HG02870 (cell line): ENCODE measurements around the gene PTPN14.
"Not testable (repeated sequence)": the region's sequence is repeated elsewhere in the genome, so short reads cannot be mapped to it uniquely, and the experiment has no call there.

Source experiments
- ATAC-seq: cut with Tn5 transposase; IDR thresholded peaks from one replicate; pipeline ENCODE4 v1.9.1; 2021; ENCODE audit warnings: mild to moderate bottlenecking, moderate library complexity; ENCODE audit not compliant: unreplicated experiment

The PTPN14 gene

DNA sequence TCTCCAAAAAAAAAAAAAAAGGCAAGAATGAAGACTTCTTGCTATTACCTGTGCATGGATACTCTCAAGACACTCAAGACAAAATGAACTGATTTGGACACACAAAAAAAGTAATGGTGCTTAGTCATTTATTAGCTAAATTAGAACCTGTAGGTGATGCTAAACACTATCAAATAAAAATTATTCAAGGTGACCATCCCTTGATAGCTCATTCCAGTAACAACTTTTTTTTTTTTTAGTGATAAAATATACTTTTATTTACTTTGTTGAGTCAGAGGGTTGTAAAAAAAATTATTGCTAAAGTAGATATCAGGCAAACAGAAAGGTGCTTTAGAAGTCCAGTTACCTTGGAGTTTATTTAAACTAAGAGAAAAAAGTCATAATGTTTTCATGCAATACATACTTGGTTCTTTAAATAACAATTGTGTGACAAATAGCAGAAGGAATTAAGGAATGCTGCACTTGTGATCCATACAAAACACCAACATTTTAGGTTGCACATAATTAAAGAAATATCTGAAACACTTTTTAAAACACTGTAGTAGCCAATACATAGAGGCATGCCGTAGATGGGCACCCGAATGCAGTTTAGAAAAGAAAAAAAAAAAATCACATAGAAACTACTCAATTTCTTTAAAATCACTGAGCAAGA is 69.3 kb downstream of the PTPN14 start:
- not testable (repeated sequence) for ATAC-seq

DNA sequence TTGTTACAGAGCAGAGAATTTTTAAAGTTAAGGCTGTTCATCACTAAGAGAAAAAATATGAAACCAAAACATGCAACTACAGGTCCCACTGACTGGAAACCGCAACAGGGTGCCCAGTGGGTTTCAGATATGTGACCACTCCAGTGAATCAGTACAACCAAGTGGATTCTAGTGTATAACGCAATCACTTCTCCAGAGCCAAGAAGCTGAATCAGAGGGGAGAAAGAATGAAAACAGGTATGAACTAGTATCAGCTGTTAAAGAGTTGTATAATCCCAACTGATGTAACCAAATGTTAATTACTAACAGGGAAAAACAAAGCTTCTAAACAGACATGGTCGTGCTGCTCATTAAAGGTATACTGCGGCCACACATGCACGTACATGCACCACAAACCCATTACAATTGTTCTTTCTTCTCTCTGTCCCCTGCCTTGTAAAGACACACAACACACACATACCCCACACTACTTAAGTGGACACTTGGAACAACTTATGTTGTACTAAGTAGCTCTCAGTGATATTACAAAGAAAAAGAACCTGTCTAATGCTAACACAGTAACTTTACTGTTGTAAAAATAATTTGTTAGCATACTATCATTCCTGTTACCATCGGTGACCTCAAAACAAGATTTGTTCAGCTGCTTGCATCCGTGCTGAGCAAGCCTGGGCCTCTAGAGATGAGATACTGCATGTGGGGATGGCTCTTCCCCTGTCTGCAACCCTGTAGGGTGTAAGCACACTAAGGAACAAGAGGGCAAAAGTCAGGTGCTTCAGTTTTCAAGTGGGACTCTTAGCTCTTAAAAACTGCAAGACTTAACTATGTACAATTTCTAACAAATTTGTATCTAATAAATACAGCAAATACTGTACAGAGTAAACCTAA is 74.2 kb downstream of the PTPN14 start:
- ATAC-seq, result no peak

DNA sequence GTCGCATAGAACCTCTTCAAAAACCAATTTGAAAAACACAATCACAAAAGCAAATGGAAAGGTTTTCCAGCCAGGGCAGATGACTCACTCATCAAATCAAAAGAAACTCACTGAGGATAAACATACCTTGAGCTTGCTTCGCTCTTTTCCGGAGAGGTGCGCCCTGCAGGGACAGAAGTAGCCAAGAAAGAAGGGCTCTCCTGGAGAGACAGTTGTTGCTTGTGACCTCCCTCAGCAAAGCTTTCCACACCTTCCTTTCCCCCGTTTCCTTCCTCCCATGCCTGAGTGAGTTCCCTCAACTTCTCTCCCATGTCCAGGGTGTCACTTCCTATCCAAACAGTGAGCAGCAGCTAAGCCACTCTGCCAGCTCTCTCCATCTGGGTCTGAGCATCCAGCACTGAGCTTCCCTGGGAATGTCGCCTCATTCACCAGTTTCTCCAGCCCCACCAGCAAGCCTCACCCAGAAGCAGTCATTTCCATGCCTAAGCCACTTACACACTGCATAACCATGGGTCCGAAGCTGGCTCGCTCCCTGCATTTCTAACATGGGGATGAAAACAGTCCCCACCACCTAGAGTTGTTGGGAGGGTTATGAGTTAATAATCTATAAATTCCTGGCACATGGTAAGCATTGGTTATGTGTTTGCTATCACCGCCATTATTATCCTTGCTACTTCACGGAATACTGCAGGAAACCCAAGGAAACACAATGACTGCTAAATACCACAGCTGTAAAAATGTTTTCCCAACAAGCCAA is 75.0 kb downstream of the PTPN14 start:
- no peak for ATAC-seq

DNA sequence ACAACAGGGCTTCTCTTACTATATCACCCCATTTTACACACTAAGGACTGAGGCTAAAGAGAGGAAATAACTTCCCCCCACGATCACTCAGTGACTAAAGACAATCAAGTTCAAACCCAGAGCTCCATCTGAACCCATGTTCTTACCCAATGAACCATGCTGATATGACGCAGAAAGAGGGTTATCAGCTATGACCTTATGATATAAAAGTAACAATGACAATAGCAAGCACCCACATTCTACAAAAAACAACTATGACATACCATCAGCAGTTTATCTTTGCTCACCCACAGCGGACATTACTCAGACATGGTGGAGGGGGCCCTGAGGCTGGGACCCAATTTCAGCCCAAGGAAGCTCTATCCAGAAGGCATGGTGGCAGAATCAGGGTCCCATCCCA is 75.7 kb downstream of the PTPN14 start:
- ATAC-seq, result no peak

DNA sequence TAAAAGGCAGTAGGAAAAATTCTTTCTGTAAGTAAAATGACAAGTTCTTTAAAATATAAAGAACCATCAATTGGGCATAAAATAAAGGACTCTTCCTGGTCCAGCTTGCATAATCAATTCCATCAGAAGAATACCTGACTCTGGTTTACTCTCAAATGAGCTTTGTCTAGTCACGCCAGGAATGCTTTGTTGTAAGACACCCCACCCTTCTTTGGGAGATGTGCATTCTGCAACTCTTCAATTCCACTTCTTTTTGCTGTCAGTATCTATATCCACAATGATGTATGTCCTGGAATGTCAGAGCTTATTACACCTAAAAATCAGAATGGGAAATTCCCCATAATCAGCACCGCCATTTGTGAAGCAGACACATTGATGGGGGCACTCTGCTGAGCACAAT is 76.1 kb downstream of the PTPN14 start:
- ATAC-seq, result no peak

DNA sequence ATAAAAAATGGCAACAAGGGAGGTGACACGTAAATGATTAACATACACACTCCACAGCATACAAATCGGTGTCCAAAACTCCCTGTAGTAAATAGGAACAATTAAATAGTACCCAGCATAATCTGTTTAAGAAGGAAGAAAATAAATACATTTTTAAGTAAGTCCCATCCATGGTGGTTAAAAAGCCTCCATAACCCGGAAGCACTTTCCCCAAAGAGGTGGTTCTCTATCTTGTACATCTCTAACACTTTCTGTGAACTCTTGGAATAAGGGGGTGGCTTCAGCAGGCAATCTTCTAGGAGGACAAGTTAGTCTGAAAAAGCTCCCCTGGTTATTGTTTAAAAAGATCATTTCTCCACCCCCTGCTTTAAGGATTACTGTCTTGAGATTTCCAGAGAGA is 76.9 kb downstream of the PTPN14 start:
- ATAC-seq, result no peak

DNA sequence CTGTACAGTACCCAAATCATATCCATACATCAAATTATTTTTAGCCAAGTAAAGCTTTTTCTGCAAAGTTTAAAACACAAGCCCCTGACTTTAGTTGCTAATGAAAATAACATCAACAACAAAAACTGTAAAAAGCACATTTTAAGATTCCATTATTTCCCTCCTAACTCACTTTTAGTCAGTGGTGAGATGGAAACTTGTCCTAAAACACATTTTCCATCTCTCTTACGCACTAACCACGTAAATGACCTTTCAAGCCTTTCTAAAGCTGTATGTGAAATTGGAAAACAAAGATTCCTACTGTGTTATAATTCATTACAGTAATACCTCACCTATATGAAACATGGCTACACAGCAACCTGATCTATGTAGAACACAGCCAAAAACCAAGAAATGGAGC is 77.5 kb downstream of the PTPN14 start:
- no peak for ATAC-seq

DNA sequence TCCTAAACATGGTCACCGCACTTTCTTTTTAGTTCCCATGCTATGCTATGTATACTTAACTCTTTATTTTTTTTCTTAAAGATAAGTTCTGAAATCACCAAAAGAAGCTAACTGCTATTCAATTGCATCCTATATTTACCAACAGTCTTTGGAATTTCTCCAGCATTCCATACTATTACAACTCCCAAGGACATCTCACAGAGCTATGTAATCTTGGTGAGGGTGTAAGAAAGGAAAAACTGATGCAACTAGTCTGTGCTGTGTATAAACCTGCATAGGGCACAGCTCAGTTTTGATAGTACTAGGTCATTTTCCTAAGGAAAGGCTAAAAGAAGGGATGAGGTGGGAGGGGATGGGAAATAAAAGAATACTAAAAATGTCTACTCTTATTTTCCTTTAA is 78.0 kb downstream of the PTPN14 start:
- no peak for ATAC-seq

DNA sequence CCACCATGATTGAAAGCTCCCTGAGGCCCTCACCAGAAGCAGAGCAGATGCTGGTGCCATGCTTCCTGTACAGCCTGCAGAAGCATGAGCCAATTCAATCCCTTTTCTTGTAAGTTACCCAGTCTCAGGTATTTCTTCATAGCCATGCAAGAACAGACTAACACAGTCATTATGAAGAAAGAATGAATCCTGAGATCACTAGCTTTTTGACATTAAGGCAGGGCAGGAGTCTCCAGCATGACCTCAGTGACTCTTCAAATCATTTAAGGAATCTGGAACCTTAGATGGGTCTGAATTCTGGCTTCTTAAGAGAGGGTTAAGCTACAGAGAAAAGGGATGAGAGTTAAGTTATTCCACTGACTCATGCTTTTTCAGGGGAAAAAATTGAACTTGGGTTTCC is 79.0 kb downstream of the PTPN14 start:
- no peak for ATAC-seq

DNA sequence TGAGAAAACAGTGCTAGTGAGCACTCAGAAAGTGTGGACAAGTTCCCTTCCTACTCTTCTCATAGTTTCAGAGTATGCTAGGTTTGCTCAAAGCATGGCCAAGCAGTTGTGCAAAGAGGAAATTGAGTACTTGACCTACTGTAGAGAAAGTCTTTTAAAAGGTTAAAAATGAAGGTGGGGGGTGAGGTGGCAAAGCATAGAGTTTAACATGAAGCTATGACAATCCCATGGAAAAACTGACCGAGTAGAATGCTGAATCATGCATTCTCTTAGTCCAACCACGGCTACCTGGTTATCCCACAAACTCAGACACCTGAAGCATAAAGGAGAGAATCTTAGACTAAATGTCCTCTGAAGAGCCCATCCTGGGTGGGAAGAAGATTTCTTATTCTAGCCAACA is 79.9 kb downstream of the PTPN14 start:
- ATAC-seq, result no peak

DNA sequence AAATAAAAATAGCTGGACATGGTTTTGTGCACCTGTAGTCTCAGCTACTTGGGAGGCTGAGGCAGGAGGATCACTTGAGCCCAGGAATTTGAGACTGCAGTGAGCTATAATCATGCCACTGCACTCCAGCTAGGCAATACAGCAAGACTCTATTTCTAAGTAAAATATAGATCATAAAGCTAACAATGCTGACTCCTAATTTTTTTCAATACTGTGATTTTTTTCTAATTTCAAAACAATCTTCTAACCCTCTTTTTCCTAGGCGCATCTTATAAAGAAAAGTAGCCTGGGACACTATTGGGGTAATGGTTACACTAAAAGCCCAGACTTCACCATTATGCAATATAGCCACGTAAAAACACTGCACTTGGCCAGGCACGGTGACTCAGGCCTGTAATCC is 81.3 kb downstream of the PTPN14 start:
- no peak for ATAC-seq

DNA sequence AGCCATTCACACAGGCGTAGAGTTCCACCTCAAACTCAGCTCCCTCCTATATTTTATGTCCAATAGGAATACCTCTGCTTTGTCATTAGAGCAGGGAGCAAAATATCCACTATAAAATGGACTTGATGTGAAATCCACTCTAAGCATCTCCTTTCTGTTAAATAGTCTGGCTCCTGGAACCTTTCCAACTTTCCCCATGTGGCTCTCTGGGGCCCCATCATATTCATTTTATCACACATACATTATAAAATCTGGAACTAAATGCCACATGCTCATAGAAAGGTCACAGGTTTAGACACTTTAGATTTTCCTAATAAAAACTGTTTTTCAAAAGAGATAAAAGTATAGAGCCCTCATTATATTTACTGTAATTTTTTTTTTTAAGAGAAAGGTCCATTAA is 82.1 kb downstream of the PTPN14 start:
- no peak for ATAC-seq

DNA sequence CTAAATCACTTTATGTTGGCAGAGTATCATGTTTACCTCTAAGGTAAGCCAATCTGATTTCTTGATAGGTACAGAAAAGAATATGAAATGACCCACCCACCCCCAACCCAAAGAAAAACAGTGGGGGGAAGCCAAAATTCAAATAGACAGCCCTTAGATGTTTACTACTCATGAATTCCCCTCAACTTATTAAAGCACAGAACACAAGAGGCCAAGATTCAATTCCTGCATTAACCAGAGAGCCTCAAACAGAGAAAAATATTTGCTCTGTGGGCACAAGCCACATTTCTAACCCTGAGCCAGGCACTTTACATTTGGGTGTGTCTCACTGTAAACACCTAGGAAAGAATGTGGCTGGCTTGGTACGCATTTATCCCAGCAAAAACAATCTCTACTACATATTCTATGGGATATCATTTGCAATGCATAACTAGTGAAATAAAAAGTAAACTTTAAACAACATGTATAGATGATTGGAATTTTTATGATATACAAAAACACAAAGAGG is 84.3 kb downstream of the PTPN14 start:
- no peak for ATAC-seq

DNA sequence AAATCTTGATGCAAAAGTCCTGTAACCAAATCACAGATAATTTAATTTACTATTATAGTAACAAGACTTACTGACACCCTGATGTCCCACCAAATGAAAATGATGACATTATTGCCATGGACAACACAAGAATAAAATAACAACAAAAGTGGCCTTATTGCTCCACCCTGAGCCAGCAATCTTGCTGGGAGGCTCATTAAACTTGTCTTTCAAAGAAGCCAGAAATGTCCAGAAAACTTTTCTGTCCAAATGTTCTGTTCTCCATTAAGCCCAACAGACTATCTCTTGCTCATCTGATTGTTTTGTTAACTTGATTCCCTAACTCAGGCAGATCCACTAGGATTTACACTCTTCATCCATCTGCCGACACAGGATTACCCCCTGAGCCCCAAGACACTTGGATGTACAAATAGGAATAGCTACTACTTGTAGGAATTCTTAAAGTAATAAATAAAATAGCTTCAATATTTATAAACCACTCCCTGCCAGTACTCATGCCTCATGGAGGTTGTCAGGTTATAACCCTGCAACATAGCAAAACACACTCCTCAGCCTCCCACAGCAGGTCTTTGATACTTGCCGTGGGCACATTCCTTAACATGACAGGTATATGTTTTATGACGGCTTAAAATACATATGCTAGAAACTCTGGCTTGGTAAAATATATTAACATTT is 84.9 kb downstream of the PTPN14 start:
- ATAC-seq, result no peak

DNA sequence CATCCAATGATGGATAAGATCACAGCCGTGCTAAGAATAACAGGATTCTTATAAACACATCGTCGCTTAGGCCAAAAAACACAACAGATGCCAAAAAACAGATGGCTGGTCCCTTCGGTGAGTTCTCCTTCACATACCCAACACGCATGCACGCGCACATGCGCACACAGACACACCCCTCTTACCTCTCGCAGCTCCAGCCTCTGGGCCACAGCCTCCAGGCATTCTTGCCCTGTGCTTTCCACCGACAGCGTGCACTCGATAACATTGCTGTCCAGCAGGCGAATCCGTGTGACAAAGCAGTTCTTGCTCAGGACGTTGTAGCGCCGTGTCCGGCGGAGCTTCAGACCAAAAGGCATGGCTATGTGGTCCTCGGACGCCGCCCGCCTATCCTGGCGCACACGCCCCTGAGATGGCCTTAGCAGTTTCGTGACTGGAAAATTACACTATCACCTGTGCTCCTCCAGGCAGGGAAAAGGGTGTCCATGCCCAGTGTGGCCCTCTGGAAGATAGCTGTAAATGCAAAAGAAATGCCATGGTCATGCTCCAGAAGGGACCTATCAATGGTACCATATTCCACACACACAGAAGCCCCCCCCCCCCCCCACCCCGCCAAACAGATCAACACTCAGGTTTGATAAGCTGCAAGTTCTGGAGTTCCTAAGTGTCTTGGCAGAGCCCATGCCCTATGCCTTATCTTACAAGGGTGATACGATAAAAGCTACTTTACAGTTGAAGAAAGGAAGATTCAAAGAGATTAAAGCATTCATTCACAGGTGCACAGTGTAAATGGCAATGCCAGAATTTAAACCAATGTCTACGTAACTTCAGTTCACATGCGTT is 86.7 kb downstream of the PTPN14 start:
- ATAC-seq, result no peak

DNA sequence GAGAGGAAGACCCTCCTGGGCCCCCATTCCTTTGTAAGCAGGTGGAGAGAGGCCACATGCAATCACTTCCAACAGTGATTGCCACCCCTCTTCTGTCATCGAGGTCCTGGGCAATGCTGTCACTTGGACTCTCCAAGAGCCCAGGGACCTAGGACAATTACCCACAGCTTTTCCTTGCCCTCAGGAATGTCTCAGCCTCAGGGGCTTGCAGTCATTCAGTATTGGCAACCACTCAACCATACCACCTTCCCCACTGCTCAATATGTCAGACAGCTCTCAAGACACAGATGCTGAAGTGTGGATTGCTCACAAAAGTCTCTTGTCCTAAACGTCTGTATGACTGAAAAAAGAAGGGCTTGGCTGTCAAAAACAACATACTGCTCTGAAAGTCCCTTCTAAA is 87.8 kb downstream of the PTPN14 start:
- ATAC-seq, result no peak

DNA sequence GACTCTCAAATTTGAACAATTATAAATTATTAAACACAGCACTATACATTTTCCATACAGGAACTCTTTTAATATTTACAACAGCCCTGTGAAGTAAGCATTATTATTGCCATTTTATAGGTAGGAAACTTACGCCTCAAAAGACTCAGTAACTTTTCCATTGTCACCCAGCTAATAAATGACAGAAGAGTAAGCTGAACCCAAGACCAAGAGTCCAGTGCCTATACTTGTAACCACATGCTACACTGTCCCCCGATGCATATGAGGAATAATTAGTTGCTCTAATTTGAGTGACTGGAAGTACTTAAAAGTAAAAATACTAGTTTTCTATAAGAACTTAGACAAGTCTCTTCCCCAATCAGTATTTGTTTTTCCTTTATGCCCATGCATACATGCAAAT is 88.5 kb downstream of the PTPN14 start:
- no peak for ATAC-seq

DNA sequence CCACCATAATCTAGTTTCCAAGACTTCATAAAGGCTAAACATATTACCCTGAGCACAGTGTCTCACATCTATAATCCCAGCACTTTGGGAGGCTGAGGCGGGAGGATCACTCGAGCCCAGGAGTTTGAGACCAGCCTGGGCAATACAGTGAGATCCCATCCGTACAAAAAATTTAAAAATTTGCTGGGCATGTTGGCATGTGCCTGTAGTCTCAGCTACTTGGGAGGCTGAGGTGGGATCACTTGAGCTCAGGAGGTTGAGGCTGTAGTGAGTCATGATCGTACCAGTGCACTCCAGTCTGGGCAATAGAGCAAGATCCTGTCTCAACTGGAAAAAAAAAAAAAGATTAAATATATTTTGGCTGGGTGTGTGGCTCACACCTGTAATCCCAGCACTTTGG is 90.1 kb downstream of the PTPN14 start:
- no peak for ATAC-seq

DNA sequence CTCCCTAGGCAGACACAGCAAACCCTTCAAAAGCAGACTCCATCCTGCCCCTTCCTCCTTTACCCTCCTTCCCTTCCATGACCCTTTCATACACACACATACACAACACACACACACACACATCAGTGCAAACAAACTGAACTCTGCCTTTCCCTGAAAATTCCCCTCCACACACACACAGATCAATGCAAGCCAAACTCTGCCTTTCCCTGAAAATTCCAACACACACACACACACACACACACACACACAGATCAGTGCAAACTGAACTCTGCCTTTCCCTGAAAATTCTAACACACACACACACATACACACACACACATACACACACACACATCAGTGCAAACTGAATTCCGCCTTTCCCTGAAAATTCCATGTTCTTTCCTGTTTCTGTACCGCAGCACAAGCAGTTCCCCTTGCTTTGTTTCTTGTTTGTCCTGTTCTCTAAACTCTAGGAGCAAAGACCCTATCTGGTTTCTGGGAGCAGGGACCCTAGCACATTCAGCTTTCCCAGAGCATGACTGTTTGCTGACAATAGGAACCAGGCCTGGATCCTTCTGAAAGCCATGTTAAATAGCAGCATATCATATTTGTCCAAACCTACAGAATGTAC is 91.0 kb downstream of the PTPN14 start:
- ATAC-seq, result no peak

DNA sequence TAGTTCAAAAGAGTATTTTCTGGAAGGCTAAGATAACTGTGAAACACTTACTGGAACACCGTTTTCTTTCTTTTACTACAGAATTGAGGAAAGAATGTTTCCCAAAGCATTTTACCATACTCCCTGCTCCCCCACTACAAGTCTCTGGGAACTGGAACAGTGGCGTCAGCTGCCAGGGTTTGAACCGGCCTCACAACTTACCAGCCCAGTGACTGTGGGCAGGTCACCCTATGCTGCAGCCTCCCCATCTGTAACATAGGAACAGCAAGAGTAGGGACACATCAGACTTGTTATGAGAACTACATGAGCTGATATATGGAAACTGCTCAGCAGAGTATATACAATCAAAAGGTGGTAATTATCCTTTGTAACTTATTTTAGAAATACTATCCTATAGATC is 91.5 kb downstream of the PTPN14 start:
- ATAC-seq, result no peak
